Activated T-cell treated with anti-CD3 and anti-CD28 coated beads for 24 hours (primary cell): ENCODE data around the gene GAK.

Experiments used
- DNase-seq: peaks from one replicate; pipeline ENCODE4 v3.0.0-alpha.2; 2020; ENCODE audit warnings: low read depth

Gene GAK

GRCh38 chr4:907103-907400, 25.1 kb downstream of the GAK start:
- no peak for DNase-seq

DNA sequence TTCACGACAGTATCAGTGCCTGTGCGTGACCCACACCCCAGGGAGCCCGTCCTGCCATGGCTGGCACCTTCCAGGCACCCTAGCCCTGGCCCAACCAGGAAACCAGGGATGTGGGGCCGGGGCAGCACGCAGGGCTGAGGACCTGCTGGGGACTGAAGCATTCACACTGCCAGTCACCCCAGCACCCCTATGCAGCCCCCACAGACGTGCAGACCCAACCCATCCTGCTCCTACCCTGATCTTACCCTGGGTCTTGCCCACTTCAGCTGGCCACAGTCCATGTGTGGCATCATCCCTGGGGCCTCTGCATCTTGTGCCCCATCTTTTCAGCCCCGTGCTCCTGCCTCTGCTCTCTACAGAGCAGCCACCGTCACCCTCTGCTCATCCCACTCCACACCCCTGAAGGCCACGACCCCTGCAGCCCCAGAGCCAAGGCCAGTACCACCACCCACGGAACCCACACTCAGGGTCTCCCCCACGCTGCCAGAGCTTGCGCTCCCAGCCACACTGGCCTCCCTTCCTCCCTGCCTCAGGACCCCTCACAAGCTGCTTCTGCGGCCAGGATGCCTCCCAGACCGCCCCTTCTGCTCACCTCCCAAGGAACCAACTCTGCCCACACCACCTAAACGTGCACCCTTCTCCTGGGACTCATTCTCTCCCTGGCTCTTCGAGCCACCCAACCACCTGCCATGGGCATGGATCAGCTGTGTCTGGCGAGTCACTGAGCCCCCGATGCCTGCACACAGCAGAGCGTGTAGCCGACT, 25.6 kb downstream of the GAK start:
- DNase-seq: no peak

- no peak for DNase-seq
Measured at GRCh38 chr4:905485-906338, 26.4 kb downstream of the GAK start.

DNA sequence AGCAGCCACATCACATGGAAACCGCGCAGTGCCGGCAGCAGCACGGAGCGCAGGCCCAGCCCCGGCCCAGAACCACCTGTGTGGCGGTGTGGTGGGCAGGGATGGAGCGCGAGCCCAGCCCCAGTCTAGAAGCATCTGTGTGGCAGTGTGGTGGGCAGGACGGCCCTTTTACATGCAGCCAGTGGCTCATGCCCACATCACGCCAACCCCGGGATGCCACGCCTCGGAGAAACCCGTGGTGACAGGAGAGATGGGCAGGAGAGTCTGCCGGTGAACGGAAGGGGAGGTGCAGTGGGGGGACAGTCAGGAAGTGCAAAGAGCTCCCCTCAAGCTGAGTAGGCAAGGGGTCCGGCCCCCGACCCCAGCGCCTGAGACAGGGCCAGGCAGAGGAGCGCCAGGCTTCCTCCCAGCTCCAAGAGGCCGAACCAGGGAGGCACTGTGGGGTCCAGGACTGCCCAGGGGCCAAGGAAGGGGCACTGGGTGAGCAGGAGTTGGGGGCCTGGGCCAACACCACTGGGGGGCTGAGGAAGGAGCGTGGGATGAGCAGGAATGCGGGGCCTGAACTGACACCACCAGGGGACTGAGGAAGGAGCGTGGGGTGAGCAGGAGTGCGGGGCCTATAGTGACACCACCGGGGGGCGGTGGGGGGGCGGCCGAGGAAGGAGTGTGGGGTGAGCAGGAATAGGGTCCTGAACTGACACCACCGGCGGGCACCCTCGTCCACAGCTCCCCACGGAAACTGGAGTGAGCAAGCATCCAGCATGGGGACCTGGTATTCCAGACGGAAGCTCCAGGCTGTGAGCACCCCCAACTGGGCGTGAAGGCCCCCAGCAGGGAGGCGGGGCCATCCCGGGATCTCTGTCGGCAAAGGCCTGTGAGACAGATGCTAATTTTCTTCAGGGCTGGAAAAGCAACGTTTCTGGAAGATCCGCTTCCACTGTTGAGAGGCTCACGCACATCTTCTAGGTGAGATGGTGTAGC, 28.8 kb downstream of the GAK start:
- no peak for DNase-seq

DNA sequence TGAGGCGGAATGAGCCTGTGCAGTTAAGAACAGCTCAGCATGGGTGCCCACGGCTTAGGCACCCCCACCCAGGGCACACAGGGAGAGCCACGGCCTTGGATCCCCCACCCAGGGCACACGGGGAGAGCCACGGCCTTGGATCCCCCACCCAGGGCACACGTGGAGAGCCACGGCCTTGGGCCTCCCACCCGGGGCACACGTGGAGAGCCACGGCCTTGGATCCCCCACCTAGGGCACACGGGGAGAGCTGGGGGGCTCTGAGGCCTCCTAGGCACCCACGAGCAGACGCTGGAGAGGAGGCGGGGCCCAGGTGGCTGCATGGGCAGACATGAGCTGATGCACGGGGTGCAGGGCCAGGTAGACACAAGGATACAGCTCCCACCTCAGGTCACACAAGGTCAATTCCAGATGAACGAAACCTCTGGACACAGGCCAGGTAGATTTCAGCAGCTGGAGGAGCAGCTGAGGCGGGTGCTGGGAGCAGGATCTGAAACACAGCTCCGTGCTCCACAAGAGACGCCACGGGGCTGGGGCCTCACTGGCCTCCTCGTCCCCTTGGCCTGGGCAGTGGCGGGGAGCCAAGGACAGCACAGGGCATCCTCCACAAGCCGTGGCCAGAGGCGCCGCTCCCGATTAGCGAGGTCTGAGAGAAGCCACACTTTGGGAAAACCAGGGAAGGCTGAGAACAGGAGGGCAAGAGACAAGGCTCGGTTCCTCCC, 30.8 kb downstream of the GAK start:
- no peak for DNase-seq

DNA sequence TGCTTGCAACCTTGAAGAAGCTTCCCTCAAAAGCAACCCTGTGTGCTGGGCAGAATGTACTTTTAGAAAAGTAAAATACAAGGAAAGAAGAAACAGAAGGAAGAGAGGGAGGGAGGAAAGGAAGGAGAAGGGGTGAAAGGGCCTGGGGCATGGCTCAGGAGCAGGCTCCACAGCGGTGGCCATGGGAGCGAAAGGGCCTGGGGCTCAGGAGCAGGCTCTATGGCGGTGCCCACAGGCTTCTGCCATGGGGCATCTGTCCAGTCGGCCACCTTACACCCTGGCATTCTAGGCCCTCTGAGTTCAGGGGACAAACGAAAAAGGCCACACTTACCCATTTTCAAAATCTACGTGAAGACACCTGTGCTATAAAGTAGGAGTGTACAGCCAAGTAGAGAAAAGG, 31.4 kb downstream of the GAK start:
- DNase-seq: no peak

- no peak for DNase-seq
Measured at GRCh38 chr4:900073-900472, 32.0 kb downstream of the GAK start.

GRCh38 chr4:899556-899906, 32.6 kb downstream of the GAK start:
- no peak for DNase-seq

- no peak for DNase-seq
Measured at GRCh38 chr4:898869-899555, 33.1 kb downstream of the GAK start.

- no peak for DNase-seq
Measured at GRCh38 chr4:898123-898522, 34.0 kb downstream of the GAK start.

GRCh38 chr4:896630-897029, 35.5 kb downstream of the GAK start:
- DNase-seq: no peak

DNA sequence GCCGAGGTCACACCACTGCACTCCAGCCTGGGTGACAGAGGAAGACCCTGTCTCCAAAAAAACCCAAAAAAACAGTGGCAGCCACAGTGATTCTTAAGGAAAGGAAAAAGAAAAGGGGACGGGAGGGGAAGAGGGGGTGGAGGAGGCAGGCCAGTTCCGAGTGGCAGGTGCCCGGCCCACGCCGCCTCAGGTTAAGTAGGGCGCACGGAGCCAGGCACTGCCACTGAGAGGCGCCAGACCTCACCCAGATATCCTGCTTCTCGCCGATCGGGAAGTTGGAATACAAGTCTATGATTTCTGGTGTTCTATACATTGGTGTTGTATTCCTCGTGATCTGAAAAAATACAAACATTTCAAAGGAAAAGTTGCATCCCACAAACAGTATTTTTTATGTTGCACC, 35.9 kb downstream of the GAK start:
- DNase-seq: no peak

GRCh38 chr4:895596-895995, 36.5 kb downstream of the GAK start:
- no peak for DNase-seq

- DNase-seq: no peak
Measured at GRCh38 chr4:893995-894705, 38.0 kb downstream of the GAK start.

DNA sequence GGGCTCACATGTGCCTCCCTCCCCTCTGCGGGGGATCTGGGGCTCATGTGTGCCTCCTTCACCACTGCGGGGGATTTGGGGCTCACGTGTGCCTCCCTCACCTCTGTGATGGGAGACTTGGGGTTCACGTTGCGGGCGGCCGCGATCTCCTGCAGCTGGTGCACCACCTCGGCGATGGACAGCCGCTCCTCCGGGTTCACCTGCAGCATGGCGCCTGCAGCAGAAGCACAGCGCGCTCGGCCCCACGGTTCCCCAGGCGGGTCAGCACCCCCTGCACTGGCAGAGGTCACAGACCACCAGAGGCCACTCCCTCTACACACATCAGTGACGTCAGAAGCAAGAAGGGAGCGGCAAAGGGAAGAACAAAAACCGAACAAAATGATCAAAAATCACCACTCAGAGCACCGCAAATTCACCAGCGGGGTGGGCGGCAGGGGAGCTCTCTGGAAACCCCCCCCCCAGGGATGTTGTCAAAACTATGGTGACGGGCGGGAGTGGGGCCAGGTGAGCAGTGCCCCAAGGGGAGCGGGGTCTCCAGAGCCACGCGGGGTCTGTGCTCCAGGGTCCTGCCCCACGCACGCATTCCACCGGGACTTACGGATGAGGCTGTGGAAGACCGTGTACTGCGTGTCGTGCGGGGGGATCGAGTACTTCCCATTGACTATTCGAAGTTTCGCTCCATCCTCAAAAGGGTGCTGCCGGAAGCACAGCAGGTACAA, 38.7 kb downstream of the GAK start:
- no peak for DNase-seq

- DNase-seq: no peak
Measured at GRCh38 chr4:892780-893179, 39.3 kb downstream of the GAK start.

DNA sequence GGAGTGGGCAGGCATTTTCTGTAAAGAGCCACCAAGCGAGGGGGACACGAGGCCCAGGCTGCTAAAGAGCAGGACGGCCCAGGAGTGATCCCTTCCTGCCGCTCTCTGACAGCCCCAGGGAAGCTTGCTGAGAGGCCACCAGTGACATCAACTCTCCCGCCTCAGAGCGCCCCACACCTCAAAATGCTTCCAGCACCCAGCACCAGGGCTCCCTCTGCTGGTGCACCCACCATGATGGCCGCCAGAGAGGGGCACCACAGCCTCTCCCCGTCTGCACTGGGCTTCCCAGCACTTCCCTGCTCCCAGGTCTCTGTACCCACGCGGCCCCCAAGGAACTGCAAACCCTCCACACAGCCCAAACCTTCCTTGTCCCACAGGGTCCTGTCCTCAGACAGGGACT, 40.4 kb downstream of the GAK start:
- DNase-seq: no peak

DNA sequence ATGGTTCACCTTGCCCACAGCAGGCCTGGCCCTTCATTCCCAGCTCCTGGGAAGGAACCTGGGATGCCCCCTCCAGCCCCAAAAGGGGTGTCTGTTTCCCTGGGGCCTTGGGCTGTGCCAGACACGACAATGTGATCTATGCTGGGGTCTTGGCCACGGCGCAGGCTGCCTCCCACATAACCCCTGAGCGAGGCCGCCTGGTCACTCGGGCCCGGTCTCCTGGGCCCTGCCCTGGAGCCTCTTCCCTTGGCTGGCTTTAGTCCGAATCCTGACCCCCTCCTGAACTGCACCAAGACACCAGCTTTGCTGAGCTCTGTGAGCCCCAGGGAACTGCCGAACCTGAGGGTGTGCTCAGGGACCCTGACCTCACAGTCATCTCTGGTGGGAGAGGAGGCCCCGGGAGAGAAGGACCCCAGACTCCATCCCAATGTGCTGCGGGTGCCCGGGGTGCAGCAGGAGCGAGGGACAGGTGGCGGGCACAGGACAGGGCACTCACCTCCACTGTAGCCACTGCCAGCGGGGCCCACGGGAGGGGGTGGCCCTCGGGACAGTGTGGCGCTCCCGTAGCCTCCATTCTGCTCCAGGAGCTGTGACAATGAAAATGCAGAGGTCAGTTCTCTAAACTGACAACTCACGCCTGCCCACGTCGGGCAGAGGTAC, 42.0 kb downstream of the GAK start:
- no peak for DNase-seq

- no peak for DNase-seq
Measured at GRCh38 chr4:889516-889915, 42.6 kb downstream of the GAK start.

- DNase-seq: no peak
Measured at GRCh38 chr4:888029-888428, 44.1 kb downstream of the GAK start.
